ENCODE data around the gene NFATC2. TPM values are rescaled to one million over a fixed set of nuclear protein-coding genes. Genes with fewer than 3 reads are reported as not detected.

The NFATC2 gene
- total and polyA plus RNA-seq, 2 of the 8 experiments (the other 6 are each of a cell fraction or from before 2014, with no cell fraction given), result 0.27 to 0.91 TPM

DNA sequence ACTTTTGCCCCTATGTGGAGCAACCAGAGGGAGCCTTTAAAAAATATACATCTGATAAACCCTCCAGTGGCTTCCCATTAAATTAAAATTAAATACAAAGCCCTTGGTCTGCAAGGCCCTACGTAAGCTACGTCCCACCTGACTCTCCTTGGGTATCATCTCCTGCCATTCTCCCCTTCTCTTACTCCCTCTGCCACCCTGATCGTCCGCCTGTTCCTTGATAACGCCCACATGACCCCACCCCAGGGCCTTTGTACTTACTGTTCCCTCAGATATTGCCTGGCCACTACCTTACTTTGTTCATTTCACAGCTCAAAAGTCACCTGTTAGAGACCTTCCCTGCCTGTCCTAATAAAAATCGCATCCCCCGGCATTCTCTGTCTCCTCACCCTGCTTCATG is 5.4 kb upstream of the NFATC2 start:
- WGBS, 2 experiments (ENCODE audit: extremely low coverage in 1 of 2, insufficient coverage in 1 of 2, insufficient read length in 1 of 2, insufficient replicate concordance in 2 of 2, low coverage in 1 of 2, low lambda C conversion rate in 2 of 2, missing lambda C conversion rate in 1 of 2), result 85% methylated on average over 7 of the region's 7 CpGs; no CpG with 5 or more reads in 1 of the 2 experiments
- no peak overlapping the region for H2AK5ac ChIP-seq (ENCODE audit: low read depth, low read length)
- CTCF ChIA-PET (ENCODE audit: partially characterized antibody), result interaction anchor here (0.8 to 1.4 kb wide), 4 partner anchors 15 to 560 kb away, joined by 3 to 4 read pairs (median 3); no protein-coding TSS in a partner anchor
- no peak overlapping the region for H3K23ac ChIP-seq (ENCODE audit: insufficient read length)
- no peak overlapping the region for H2BK12ac ChIP-seq (ENCODE audit: low read depth, low read length)
- H2BK120ac ChIP-seq (replicated peaks; ENCODE audit: low read depth, low read length), result no peak overlapping the region
- POLR2A ChIA-PET (ENCODE audit: partially characterized antibody), result no interaction called here
- no peak overlapping the region for H3K56ac ChIP-seq (replicated peaks; ENCODE audit: insufficient read length, low read depth, low read length)
- H3K18ac ChIP-seq (ENCODE audit: extremely low read depth, low read length), result no peak overlapping the region
- H3K36me3 ChIP-seq (ENCODE audit: control insufficient read depth in 2 of 4, insufficient read depth in 4 of 4, low read length in 3 of 4), result no peaks in the 10 kb centered on the region
- H2AFZ ChIP-seq (ENCODE audit: low read length), result no peak overlapping the region
- H4K5ac ChIP-seq (ENCODE audit: insufficient read length, low read depth, low read length), result no peak overlapping the region
- H3K27ac ChIP-seq (ENCODE audit: low read depth, low read length), result no peak overlapping the region
- no peak overlapping the region for H4K91ac ChIP-seq (replicated peaks; ENCODE audit: insufficient read length, low read length)
- H4K8ac ChIP-seq (ENCODE audit: extremely low read depth, insufficient read depth, low read length), result no peak overlapping the region
- no peak overlapping the region for H3K4ac ChIP-seq (replicated peaks; ENCODE audit: insufficient read length, low read depth, low read length)
- no peaks in the 10 kb centered on the region for H3K79me1 ChIP-seq (ENCODE audit: low read depth, low read length)
- H3K23me2 ChIP-seq (ENCODE audit: low read depth, low read length), result peaks cover 6% of the 10 kb centered on the region; the same call in 1 of the 2 replicates
- DNase-seq (ENCODE audit: low read depth in 1 of 2, low spot score in 2 of 2) (no peak), FAIRE-seq (no peak)
- H3K4me1 ChIP-seq (replicated peaks in 1 of 4; ENCODE audit: control insufficient read depth in 3 of 4, insufficient read depth in 4 of 4, low read length in 3 of 4), result peaks cover 0 to 3% (median 1%) of the 10 kb centered on the region in 4 experiments; a peak in 2 of 7 replicates
- H3K79me2 ChIP-seq (ENCODE audit: control insufficient read depth in 1 of 2, insufficient read depth in 2 of 2, low read length in 2 of 2), result no peaks in the 10 kb centered on the region
- H2BK20ac ChIP-seq (ENCODE audit: low read length), result no peak overlapping the region
- H2BK15ac ChIP-seq (ENCODE audit: low read length), result no peak overlapping the region
- H3K9me3 ChIP-seq (ENCODE audit: insufficient read depth in 2 of 2, low read depth in 1 of 2, low read length in 1 of 2), result no peaks in the 10 kb centered on the region
- H3K4me2 ChIP-seq (ENCODE audit: insufficient read depth in 1 of 2, low read depth in 2 of 2, low read length in 2 of 2), result no peak overlapping the region
- H3K4me3 ChIP-seq (ENCODE audit: extremely low read depth in 1 of 4, insufficient read depth in 2 of 4, low read depth in 3 of 4, low read length in 4 of 4), result no peak overlapping the region
- TF ChIP-seq PHF8 (conservative IDR thresholded peaks at IDR 0.05; ENCODE audit: low read depth, low read length) (no peak), RFX5 (IDR thresholded peaks at IDR 0.05; ENCODE audit: borderline replicate concordance, low read depth, low read length) (no peak), JUN (IDR thresholded peaks at IDR 0.05; ENCODE audit: low read depth, low read length) (no peak), SIN3A (conservative IDR thresholded peaks at IDR 0.05 in 1 of 2, IDR thresholded peaks at IDR 0.05 in 1 of 2; ENCODE audit: low read depth in 1 of 2, low read length in 2 of 2) (no peak), ASH2L (IDR thresholded peaks at IDR 0.05; ENCODE audit: low read length) (no peak), BACH1 (IDR thresholded peaks at IDR 0.05; ENCODE audit: low read length) (no peak), EZH2 (IDR thresholded peaks at IDR 0.05; ENCODE audit: low read depth, low read length, severe bottlenecking) (no peak), ZNF274 (IDR thresholded peaks at IDR 0.05; ENCODE audit: borderline replicate concordance, extremely low read depth, low read length) (no peak), RNF2 (IDR thresholded peaks at IDR 0.05; ENCODE audit: borderline replicate concordance, low read depth, low read length, missing control alignments, poor library complexity, severe bottlenecking) (no peak), KDM1A (IDR thresholded peaks at IDR 0.05; ENCODE audit: borderline replicate concordance, low read length) (no peak), YY1 (IDR thresholded peaks at IDR 0.05; ENCODE audit: low read depth, low read length) (no peak)
- no peaks in the 10 kb centered on the region for H4K20me1 ChIP-seq (replicated peaks in 1 of 2; ENCODE audit: control insufficient read depth in 1 of 2, insufficient read depth in 2 of 2, low read length in 2 of 2)
- H3K27me3 ChIP-seq (replicated peaks in 1 of 4; ENCODE audit: control insufficient read depth in 3 of 4, extremely low read depth in 1 of 4, insufficient read depth in 3 of 4, low read length in 3 of 4), result peaks cover 5 to 27% (median 24%) of the 10 kb centered on the region in 4 experiments
- H3K9ac ChIP-seq (replicated peaks in 1 of 4; ENCODE audit: extremely low read depth in 1 of 4, low read depth in 3 of 4, low read length in 3 of 4), result no peak overlapping the region
- H2BK5ac ChIP-seq (ENCODE audit: low read depth, low read length), result no peak overlapping the region
- no peak overlapping the region for H3K14ac ChIP-seq (ENCODE audit: insufficient read length)
